NCI-H748 treated with DMSO at 0.1 percent for 48 hours (cell line): ENCODE measurements around the gene CD200.
"Not testable (repeated sequence)": the region's sequence is repeated elsewhere in the genome, so short reads cannot be mapped to it uniquely, and the experiment has no call there.

Experiments
- DNase-seq: peaks from one replicate; lab custom pipeline; 2025; lab: John Stamatoyannopoulos, UW

Gene CD200

GRCh38 chr3:112389961-112390360 is 57.0 kb downstream of the CD200 start:
- DNase-seq = no peak

DNA sequence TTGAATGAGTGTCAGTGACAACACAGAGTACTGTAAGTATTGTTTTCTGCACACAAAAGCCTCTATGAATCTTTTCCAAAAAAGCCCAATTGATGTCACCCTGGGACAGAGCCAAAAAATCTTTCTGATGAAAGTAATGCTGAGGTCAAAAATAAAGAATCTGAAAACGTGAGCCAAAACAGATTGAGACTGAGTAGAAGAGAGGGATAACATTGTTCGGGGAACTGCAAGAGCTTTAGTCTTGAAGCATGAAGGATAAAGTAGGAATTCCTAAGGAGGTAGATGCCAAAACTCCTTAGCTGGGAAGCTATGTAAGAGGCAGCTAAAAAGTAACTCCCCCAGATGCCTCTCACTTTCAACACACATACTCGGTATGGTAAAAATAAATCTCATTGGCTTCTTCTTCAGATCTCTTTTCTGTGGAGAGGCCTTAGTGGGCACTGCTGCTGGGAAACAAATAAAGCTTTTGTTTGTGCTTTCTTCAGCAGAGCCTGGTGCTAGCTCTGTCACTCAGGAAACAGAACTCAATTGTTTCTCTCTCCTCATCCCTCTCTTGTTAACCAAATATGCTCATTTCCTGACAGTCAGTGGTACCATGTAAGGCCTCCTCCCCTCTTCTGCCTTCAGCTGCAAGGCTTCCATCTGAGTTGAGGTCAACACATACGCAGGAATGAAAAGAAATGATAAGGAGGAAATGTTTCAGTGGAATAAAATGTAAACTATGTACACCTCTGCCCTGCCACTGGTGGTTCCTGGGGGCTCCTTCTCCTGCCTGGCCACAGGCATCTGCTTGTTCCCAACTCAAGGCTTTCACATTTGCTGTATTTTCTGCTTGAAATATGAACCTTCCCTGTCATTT is 58.1 kb downstream of the CD200 start:
- no peak for DNase-seq

- DNase-seq = no peak
Measured at GRCh38 chr3:112391648-112392047, 58.7 kb downstream of the CD200 start.

- DNase-seq = no peak
Measured at GRCh38 chr3:112392393-112393359, 59.7 kb downstream of the CD200 start.

DNA sequence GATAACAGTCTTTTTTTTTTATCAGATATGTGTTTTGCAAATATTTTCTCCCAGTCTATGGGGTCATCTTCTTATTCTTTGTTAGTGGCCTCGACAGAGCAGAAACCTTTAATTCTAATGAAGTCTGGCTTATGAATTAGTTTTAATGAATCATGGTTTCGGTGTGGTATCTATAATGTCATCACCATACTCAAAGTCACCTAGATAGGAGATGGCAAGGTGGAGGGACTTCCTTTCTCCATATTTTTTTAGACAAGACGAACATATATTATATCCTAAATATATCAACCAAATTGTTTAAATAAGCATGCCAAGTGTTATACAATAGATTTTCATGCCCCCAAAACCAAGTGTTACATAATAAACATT is 60.4 kb downstream of the CD200 start:
- no peak for DNase-seq

DNA sequence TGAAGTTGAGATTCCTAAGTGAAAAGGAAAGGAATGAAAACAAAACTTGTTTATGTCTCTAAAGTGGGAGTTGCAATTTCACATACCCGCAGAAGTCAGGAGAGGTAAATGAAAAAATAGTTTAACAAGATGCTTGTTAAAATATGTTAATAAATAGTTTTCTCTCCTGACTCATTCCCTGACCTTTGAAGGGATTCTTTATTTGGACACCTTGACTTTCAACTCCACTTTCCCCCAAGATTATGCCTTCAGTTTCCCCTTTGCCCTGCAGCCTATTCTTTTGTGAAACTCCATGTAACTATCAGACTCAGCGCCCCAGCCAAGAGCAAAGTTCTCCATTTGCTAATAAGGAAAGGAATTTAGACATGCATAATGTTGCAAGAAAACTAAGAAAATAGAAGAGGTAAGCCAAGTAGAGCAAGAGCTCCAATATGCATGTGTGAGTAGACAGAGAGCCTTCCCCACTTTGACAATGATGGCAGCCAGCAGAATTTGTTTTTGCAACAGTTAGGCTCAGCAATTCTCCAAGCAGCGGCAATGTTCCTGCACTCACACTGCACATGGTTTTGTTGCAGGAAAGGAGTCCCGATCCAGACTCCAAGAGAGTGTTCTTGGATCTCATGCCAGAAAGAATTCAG is 61.2 kb downstream of the CD200 start:
- DNase-seq = no peak

DNA sequence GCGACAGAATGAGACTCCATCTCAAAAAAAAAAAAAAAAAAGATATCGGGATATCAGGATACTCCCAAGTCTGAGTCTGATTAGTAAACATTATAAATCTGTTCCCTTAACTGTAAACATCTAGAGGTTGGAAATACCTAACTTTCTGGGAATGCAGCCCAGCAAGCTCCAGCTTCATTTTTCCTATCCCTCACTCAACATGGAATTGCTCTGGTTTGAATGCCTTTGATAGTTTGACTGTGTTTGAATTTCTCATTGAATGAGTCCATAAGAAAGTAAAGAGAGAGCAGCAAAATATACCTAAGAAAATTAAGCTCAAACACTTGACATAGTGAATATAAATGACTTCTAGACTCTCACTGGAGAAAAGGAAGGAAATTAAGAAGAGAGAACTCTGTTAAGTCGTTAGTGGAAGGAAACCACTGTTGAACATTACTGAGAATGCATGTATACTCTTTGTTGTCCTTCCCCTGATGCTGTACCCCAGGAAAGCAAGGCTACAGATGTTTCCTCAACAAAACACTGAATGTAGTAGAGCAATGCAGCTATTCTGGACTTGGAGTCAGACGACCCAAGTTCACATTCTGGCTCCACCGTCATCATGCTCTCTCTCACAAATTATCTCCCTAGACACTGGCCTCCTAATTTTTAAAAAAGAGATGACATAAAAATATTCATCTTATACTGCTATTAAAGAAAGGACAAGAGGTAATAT is 62.4 kb downstream of the CD200 start:
- no peak for DNase-seq

GRCh38 chr3:112395896-112396290 is 62.9 kb downstream of the CD200 start:
- DNase-seq = no peak

GRCh38 chr3:112397556-112397955 is 64.6 kb downstream of the CD200 start:
- DNase-seq = no peak

DNA sequence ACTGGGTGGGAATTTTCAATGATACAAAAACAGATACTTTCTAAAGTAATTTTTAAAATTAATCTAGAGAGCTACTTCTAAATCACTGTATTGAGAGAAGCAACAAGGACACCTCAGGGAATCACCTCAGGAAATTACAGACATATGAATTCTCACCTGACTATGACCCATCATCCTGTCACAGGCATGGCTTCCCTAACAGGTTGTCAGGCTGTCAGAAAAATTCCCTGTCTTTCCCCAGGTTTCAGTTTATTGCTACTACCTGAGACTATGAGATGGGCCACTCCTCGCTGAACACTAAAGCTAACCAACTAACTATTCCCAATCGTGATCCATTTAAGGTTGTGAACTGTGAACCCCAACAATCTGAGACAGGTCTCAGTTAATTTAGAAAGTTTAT is 66.1 kb downstream of the CD200 start:
- DNase-seq = no peak

GRCh38 chr3:112399554-112399953 is 66.6 kb downstream of the CD200 start:
- not testable (repeated sequence) for DNase-seq

DNA sequence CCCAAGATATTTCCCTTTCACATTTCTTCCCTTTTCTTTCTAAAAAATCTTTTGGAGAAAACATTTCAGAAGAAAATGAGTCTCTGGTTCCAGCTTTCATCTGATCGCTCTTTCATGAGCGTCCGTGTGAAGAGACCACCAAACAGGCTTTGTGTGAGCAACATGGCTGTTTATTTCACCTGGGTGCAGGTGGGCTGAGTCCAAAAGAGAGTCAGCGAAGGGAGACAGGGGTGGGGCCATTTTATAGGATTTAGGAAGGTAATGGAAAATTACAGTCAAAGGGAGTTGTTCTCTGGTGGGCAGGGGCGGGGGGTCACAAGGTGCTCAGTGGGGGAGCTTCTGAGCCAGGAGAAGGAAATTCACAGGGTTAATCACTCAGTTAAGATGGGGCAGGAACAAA is 67.4 kb downstream of the CD200 start:
- DNase-seq = not testable (repeated sequence)

- DNase-seq = no peak
Measured at GRCh38 chr3:112401617-112402016, 68.7 kb downstream of the CD200 start.

- no peak for DNase-seq
Measured at GRCh38 chr3:112403103-112403502, 70.1 kb downstream of the CD200 start.

- not testable (repeated sequence) for DNase-seq
Measured at GRCh38 chr3:112404924-112405549, 72.1 kb downstream of the CD200 start.

DNA sequence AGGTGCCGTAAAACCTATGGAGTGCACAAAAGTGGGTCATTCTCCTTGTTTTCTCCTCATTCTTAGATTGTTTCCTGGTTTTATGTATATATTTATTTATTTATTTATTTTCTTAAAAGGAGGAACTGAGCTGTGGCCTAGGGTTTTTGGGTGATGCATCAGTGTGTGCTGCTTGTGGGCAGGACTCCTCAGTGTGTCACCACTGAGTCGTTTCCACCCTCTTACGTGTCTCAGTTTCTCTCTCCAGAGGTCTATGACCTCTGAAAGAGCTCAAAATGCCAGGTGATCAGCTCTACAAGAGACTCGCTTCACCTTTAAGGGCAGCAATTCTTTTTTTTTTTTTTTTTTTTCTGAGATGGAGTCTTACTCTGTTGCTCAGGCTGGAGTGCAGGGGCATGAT is 72.9 kb downstream of the CD200 start:
- DNase-seq = no peak

GRCh38 chr3:112407214-112407887 is 74.4 kb downstream of the CD200 start:
- no peak for DNase-seq

DNA sequence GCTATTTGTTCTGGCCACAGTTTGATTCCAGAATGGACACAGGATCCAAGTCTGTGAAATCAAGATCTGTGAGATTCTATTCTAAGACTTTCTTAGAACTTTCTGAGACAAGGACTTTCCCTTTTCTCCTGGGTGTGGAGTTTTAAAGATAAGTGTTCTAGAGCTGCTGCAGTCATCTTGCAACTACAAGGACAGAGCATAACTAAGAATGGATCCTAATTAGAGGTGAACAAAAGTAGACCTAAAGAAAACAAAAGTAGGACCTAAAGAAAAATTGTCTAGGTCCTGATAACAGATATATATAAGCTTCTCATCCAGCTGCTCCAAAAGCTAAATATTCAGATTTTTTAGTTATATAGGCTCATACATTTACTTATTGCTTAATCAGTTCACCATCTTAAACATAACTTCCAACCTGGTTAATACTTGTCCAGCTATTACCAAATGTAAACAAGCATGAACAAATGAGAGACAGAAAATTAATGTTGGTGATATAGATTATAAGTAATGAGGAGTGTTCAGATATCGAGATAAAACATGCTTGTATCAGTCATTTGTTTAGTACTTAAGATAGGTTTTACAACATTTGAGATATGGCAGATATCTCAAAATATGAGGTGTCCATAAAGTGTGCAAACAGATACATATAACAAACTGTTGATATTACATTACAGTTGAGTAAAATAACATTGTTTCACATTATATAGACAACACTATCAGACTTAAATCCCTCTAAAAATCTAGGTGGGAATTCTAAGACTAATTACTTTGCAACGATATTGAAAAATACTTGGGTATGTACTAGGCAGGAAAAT is 75.1 kb downstream of the CD200 start:
- DNase-seq = no peak

- DNase-seq = no peak
Measured at GRCh38 chr3:112409041-112409440, 76.1 kb downstream of the CD200 start.

GRCh38 chr3:112411425-112411824 is 78.5 kb downstream of the CD200 start:
- no peak for DNase-seq
